A673 (cell line): Measurements from ENCODE around the gene RP2.

ENCODE experiments used
- EZH2 ChIP-seq: fragments of 200-600 bp; sonication (generic); IDR thresholded peaks from 2 replicates; pipeline ENCODE4 v1.6.1; 2017; ENCODE audit warnings: borderline replicate concordance, low read depth, mild to moderate bottlenecking, mixed read lengths, antibody characterized with exemption, low read length; ENCODE audit not compliant: poor library complexity, severe bottlenecking
- TF ChIP-seq, protein P1 (sequence below): fragments of 300-800, 200-600 bp; sonication (generic); conservative IDR thresholded peaks from 2 replicates; pipeline ENCODE4 v1.5.1; 2017; ENCODE audit warnings: low read depth, mild to moderate bottlenecking, antibody characterized with exemption, low read length, moderate library complexity, mixed read lengths

DNA sequence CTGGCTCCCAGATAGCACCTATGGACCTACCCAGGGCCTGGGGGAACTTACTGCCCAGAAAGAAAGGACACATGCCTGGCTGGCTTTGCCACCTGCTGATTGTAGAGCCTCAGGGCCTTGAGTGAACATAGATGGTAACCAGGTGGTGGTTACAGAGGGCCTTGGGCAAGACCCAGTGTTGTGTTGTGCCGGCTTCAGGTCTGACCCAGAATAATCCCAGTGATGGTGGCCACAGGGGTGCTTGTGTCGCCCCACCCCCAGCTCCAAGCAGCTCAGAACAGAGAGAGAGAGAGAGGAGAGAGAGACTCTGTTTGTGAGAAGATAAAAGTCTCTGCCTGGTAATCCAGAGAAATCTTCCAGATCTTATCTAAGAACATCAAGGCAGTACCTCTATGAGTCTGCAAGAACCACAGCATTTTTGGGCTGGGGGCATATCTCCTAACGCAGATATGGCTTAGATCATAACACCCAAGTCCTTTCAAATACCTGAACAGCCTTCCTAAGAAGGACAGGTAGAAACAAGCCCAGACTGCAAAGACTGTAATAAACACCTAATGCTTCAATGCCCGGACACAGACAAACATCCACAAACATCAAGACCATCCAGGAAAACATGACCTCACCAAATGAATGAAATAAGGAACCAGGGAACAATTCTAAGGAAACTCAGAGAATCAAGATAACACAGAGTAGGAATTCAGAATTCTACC lies 16.3 kb upstream of the RP2 start:
- TF ChIP-seq, protein P1, sequence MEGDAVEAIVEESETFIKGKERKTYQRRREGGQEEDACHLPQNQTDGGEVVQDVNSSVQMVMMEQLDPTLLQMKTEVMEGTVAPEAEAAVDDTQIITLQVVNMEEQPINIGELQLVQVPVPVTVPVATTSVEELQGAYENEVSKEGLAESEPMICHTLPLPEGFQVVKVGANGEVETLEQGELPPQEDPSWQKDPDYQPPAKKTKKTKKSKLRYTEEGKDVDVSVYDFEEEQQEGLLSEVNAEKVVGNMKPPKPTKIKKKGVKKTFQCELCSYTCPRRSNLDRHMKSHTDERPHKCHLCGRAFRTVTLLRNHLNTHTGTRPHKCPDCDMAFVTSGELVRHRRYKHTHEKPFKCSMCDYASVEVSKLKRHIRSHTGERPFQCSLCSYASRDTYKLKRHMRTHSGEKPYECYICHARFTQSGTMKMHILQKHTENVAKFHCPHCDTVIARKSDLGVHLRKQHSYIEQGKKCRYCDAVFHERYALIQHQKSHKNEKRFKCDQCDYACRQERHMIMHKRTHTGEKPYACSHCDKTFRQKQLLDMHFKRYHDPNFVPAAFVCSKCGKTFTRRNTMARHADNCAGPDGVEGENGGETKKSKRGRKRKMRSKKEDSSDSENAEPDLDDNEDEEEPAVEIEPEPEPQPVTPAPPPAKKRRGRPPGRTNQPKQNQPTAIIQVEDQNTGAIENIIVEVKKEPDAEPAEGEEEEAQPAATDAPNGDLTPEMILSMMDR, result no peak
- no peak for TF ChIP-seq EZH2
